ENCODE results near the gene SART1. TPM values are rescaled to one million over a fixed set of nuclear protein-coding genes. Genes with fewer than 3 reads are reported as not detected.

The SART1 gene, protein sequence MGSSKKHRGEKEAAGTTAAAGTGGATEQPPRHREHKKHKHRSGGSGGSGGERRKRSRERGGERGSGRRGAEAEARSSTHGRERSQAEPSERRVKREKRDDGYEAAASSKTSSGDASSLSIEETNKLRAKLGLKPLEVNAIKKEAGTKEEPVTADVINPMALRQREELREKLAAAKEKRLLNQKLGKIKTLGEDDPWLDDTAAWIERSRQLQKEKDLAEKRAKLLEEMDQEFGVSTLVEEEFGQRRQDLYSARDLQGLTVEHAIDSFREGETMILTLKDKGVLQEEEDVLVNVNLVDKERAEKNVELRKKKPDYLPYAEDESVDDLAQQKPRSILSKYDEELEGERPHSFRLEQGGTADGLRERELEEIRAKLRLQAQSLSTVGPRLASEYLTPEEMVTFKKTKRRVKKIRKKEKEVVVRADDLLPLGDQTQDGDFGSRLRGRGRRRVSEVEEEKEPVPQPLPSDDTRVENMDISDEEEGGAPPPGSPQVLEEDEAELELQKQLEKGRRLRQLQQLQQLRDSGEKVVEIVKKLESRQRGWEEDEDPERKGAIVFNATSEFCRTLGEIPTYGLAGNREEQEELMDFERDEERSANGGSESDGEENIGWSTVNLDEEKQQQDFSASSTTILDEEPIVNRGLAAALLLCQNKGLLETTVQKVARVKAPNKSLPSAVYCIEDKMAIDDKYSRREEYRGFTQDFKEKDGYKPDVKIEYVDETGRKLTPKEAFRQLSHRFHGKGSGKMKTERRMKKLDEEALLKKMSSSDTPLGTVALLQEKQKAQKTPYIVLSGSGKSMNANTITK
- total RNA-seq (2014; rRNA removed) (240 and 267 TPM in 2 replicates), Bru-seq, nascent RNA (percentile 88 among the genes with signal in this experiment), BruChase-seq, experiment 1, labeled RNA remaining after a 6-hour chase (percentile 92 among the genes with signal in this experiment), BruChase-seq, experiment 2, labeled RNA remaining after a 2-hour chase (percentile 91 among the genes with signal in this experiment)
- long read RNA-seq, transcript SART1-201 (20 exons, 3,293 nt), result major isoform, 271 of 334 reads
- long read RNA-seq, transcript SART1-202 (3 exons, 403 nt), result minor isoform, 5 of 334 reads
- long read RNA-seq, partial matches to known transcripts, result 32 of 334 reads
- long read RNA-seq, other reads (novel, unspliced or antisense), result 26 of 334 reads

DNA sequence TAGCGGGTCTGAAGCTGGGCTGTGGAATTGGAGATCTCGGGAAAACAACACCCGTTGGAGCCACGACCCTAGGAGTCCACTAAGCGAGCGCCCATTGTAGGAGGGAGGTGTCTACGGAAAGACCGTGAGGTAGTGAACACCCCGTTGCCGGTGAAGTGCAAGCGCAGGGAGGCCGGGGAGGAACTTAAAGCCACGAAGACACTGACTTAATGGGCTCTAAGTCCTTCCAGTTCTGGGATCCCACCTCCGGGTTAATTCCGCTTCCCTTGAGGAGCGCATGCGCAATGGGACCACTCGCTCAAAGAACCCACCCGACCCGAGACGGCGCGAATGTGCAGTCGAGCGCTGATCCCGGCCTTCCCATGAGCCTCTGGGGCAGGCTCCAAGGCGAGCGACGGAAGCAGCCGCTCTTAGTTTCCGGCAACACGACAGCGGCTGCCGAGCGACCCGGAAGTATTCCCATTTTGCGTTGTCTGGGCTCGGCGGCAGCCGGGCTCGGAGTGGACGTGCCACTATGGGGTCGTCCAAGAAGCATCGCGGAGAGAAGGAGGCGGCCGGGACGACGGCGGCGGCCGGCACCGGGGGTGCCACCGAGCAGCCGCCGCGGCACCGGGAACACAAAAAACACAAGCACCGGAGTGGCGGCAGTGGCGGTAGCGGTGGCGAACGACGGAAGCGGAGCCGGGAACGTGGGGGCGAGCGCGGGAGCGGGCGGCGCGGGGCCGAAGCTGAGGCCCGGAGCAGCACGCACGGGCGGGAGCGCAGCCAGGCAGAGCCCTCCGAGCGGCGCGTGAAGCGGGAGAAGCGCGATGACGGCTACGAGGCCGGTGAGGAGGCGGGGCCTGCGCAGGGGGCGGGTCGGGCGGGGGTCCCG lies at the start of gene SART1:
SART1 (plus strand) TSS at position 468 of the 874 bp plus-strand sequence; CDS start at position 515, 47 bp downstream.
- POLR2A ChIA-PET (ENCODE audit: unreplicated experiment), result no interaction called here
- H3K36me3 ChIP-seq (ENCODE audit: low read depth, low read length), result peaks cover 24% of the 10 kb centered on the region
- peak within 1 kb of the TSS; percentile 81 for H2AFZ ChIP-seq (ENCODE audit: low read length)

DNA sequence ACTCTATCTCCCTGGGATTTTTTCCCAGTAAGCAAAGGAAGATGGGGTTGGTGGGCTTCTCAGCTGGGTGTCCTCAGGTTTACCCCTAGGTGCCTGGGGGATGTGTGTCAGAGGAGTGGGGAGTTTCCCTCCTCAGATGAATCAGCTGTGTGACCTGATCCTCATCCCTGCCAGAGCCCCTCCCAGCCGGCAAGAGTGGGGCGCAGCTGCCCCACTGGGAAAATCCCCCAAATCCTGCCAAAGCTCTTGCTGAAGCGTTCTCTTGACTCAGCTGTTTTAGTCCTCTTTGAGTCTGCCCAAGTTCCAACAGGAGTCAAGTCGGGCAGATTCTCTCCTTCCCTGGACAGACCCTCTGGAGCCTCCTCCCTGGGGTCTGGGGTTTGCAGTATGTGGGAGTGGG lies 48.7 kb upstream of the SART1 start:
- no peaks in the 10 kb centered on the region for H4K20me1 ChIP-seq (ENCODE audit: low read length)
- 0 out of 2 replicates have a peak, but pooled peaks have one; percentile 0 for ATAC-seq
- H3K9ac ChIP-seq (ENCODE audit: low read length), result peak overlapping the region; percentile 78
- no peak overlapping the region for H2AFZ ChIP-seq (ENCODE audit: low read length)
- peak; percentile 89 for DNase-seq
- CTCF ChIA-PET, result interaction anchor here (0.6 to 1.4 kb wide), 3 partner anchors 22 to 53 kb away, joined by 3 to 4 read pairs (median 3); no protein-coding TSS in a partner anchor
- H3F3A ChIP-seq (ENCODE audit: low read length, unreplicated experiment), result peaks cover 5% of the 10 kb centered on the region
- no peaks in the 10 kb centered on the region for H3K9me2 ChIP-seq (replicated peaks; ENCODE audit: low read length)
- peak overlapping the region; percentile 93 for H3K27ac ChIP-seq (ENCODE audit: low read length)
- peaks cover 90% of the 10 kb centered on the region for H3K4me1 ChIP-seq (ENCODE audit: insufficient read depth, low read length)
- no peaks in the 10 kb centered on the region for H3K36me3 ChIP-seq (ENCODE audit: low read depth, low read length)
- H3K4me2 ChIP-seq (ENCODE audit: low read length), result peak overlapping the region; percentile 50
- POLR2A ChIA-PET (ENCODE audit: unreplicated experiment), result interaction anchor here (0.6 to 2.5 kb wide), 4 partner anchors 12 to 24 kb away, joined by 3 to 31 read pairs (median 18); partner anchors contain the start of genes CCDC85B and FOSL1
- no peaks in the 10 kb centered on the region for H3K27me3 ChIP-seq (ENCODE audit: low read length)
- BruUV-seq (replicated peaks), result TSS peak; percentile 15
- intact Hi-C loops (cut with micrococcal nuclease), result loop anchor here (2.0 kb wide), 1 partner anchor 16 kb away; no protein-coding TSS in a partner anchor
- no peaks in the 10 kb centered on the region for H3K9me3 ChIP-seq (ENCODE audit: low read length)
- TF ChIP-seq, protein P1, sequence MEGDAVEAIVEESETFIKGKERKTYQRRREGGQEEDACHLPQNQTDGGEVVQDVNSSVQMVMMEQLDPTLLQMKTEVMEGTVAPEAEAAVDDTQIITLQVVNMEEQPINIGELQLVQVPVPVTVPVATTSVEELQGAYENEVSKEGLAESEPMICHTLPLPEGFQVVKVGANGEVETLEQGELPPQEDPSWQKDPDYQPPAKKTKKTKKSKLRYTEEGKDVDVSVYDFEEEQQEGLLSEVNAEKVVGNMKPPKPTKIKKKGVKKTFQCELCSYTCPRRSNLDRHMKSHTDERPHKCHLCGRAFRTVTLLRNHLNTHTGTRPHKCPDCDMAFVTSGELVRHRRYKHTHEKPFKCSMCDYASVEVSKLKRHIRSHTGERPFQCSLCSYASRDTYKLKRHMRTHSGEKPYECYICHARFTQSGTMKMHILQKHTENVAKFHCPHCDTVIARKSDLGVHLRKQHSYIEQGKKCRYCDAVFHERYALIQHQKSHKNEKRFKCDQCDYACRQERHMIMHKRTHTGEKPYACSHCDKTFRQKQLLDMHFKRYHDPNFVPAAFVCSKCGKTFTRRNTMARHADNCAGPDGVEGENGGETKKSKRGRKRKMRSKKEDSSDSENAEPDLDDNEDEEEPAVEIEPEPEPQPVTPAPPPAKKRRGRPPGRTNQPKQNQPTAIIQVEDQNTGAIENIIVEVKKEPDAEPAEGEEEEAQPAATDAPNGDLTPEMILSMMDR (conservative IDR thresholded peaks at IDR 0.05; ENCODE audit: low read depth, low read length), result no peak
- TF ChIP-seq EZH2 (IDR thresholded peaks at IDR 0.05; ENCODE audit: low read length, unreplicated experiment) (no peak), EZH2phosphoT487 (IDR thresholded peaks at IDR 0.05; ENCODE audit: borderline replicate concordance, low read length) (no peak)
- H3K79me2 ChIP-seq (ENCODE audit: low read length), result peaks cover 73% of the 10 kb centered on the region
- peak overlapping the region; percentile 0; the same call in 1 of the 2 replicates for H3K4me3 ChIP-seq (ENCODE audit: low read length)

More for the DNA sequence above, at the start of gene SART1:
- no peaks in the 10 kb centered on the region for H3K9me3 ChIP-seq (ENCODE audit: low read length)
- DNase-seq (peak; percentile 98), ATAC-seq (peak; percentile 96)
- intact Hi-C loops (cut with micrococcal nuclease), result loop anchor here (1.0 kb wide), 1 partner anchor 41 kb away; the partner anchor contains the start of genes BANF1 and EIF1AD
- TF ChIP-seq, protein P1 (conservative IDR thresholded peaks at IDR 0.05; ENCODE audit: low read depth, low read length), result no peak
- TF ChIP-seq EZH2phosphoT487 (IDR thresholded peaks at IDR 0.05; ENCODE audit: borderline replicate concordance, low read length) (no peak), EZH2 (IDR thresholded peaks at IDR 0.05; ENCODE audit: low read length, unreplicated experiment) (no peak)
- peaks cover 8% of the 10 kb centered on the region for H3K4me1 ChIP-seq (ENCODE audit: insufficient read depth, low read length)
- H3K79me2 ChIP-seq (ENCODE audit: low read length), result peaks cover 39% of the 10 kb centered on the region
- H3K9me2 ChIP-seq (replicated peaks; ENCODE audit: low read length), result no peaks in the 10 kb centered on the region
- H3K27me3 ChIP-seq (ENCODE audit: low read length), result no peaks in the 10 kb centered on the region
- CTCF ChIA-PET, result interaction anchor here (0.7 kb wide), 1 partner anchor 351 kb away, joined by 3 read pairs; no protein-coding TSS in a partner anchor
- peak within 1 kb of the TSS; percentile 95 for H3K4me3 ChIP-seq (ENCODE audit: low read length)
- peak within 1 kb of the TSS; percentile 66 for H3K27ac ChIP-seq (ENCODE audit: low read length)
- no peaks in the 10 kb centered on the region for H3F3A ChIP-seq (ENCODE audit: low read length, unreplicated experiment)
- TSS peak; percentile 99 for BruUV-seq (replicated peaks)
- peak within 1 kb of the TSS; percentile 84 for H3K4me2 ChIP-seq (ENCODE audit: low read length)
- peak within 1 kb of the TSS; percentile 94 for H3K9ac ChIP-seq (ENCODE audit: low read length)
- peaks cover 5% of the 10 kb centered on the region; the same call in 1 of the 2 replicates for H4K20me1 ChIP-seq (ENCODE audit: low read length)
